HL-60 (cell line): ENCODE data around the gene ABCA4.

ENCODE experiments used
- GABPA ChIP-seq: IDR thresholded peaks from 2 replicates; pipeline ENCODE4 v1.6.1; 2012; ENCODE audit warnings: low read depth
- POLR2AphosphoS5 ChIP-seq: IDR thresholded peaks from 2 replicates; pipeline ENCODE4 v1.6.1; 2012; ENCODE audit warnings: low read depth
- TF ChIP-seq, protein P1 (sequence below): IDR thresholded peaks from one replicate; pipeline ENCODE4 v1.5.1; 2011; ENCODE audit warnings: low read length, control low read depth, inconsistent platforms; ENCODE audit not compliant: insufficient read depth

DNA sequence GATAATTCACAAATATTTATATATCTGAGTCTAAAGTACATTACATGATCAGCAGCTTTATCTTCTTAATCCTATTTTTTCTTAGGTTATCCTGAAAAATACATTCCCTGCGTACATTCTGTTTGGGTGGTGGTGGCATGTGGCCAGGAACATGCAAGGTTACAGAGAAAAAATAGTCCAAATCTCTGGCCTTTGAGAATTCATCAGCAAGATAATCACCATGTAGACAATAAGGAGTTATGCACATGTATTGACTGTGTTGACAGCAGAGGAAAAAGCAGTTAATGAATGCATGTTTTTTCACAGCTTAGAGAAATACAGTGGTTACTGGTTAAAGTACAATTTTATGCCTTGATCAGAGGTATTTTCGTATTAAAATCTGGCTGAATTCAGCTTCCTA lies 49.0 kb downstream of the ABCA4 start:
- TF ChIP-seq, protein P1, sequence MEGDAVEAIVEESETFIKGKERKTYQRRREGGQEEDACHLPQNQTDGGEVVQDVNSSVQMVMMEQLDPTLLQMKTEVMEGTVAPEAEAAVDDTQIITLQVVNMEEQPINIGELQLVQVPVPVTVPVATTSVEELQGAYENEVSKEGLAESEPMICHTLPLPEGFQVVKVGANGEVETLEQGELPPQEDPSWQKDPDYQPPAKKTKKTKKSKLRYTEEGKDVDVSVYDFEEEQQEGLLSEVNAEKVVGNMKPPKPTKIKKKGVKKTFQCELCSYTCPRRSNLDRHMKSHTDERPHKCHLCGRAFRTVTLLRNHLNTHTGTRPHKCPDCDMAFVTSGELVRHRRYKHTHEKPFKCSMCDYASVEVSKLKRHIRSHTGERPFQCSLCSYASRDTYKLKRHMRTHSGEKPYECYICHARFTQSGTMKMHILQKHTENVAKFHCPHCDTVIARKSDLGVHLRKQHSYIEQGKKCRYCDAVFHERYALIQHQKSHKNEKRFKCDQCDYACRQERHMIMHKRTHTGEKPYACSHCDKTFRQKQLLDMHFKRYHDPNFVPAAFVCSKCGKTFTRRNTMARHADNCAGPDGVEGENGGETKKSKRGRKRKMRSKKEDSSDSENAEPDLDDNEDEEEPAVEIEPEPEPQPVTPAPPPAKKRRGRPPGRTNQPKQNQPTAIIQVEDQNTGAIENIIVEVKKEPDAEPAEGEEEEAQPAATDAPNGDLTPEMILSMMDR, result no peak
- TF ChIP-seq POLR2AphosphoS5 (no peak), GABPA (no peak)
